Dedifferentiated amniotic fluid mesenchymal stem cell (primary cell): ENCODE data around the gene ATG12.
A peak's percentile ranks its signal among the peaks of the same experiment; 100 is the strongest.
"Not testable (repeated sequence)": the region's sequence is repeated elsewhere in the genome, so short reads cannot be mapped to it uniquely, and the experiment has no call there.

Experiments
- DNase-seq: peaks from one replicate; pipeline ENCODE4 v3.0.0-alpha.2; 2016; ENCODE audit errors: extremely low spot score

Gene ATG12

GRCh38 chr5:115842952-115843351, 1.6 kb upstream of the ATG12 start:
- DNase-seq = no peak

- peak; percentile 48 for DNase-seq
These were observed 947 bp upstream of the ATG12 start for GRCh38 chr5:115842089-115842935.

GRCh38 chr5:115840873-115841272, 492 bp downstream of the ATG12 start:
- no peak for DNase-seq

GRCh38 chr5:115838885-115839518, 2.4 kb downstream of the ATG12 start:
- DNase-seq = peak; percentile 56

- DNase-seq = no peak
These were observed 5.9 kb downstream of the ATG12 start for GRCh38 chr5:115835481-115835880.

- peak; percentile 40 for DNase-seq
These were observed 10.1 kb downstream of the ATG12 start for GRCh38 chr5:115831163-115831768.

- no peak for DNase-seq
These were observed 11.5 kb downstream of the ATG12 start for GRCh38 chr5:115829913-115830312.

- DNase-seq = no peak
These were observed 15.4 kb downstream of the ATG12 start for GRCh38 chr5:115825948-115826347.

GRCh38 chr5:115824983-115825382, 16.4 kb downstream of the ATG12 start:
- DNase-seq = not testable (repeated sequence)

- DNase-seq = no peak
These were observed 20.5 kb downstream of the ATG12 start for GRCh38 chr5:115820846-115821245.

GRCh38 chr5:115818821-115819220, 22.5 kb downstream of the ATG12 start:
- DNase-seq = no peak

- no peak for DNase-seq
These were observed 24.0 kb downstream of the ATG12 start for GRCh38 chr5:115817386-115817785.

- DNase-seq = peak; percentile 43
These were observed 24.9 kb downstream of the ATG12 start, which contains the start of gene CDO1 for GRCh38 chr5:115816226-115817081. CDO1 (minus strand) TSS chr5:115816659; CDS start chr5:115816397, 262 bp downstream.

- no peak for DNase-seq
These were observed 25.6 kb downstream of the ATG12 start for GRCh38 chr5:115815693-115816225.

- no peak for DNase-seq
These were observed 26.2 kb downstream of the ATG12 start for GRCh38 chr5:115815006-115815692.

GRCh38 chr5:115813719-115814118, 27.6 kb downstream of the ATG12 start:
- DNase-seq = no peak

- no peak for DNase-seq
These were observed 29.0 kb downstream of the ATG12 start for GRCh38 chr5:115812372-115812771.

GRCh38 chr5:115811406-115811805, 30.0 kb downstream of the ATG12 start:
- DNase-seq = no peak

- peak; percentile 87 for DNase-seq
These were observed 30.6 kb downstream of the ATG12 start for GRCh38 chr5:115810761-115811160.

- no peak for DNase-seq
These were observed 31.4 kb downstream of the ATG12 start for GRCh38 chr5:115809946-115810345.

GRCh38 chr5:115808066-115808465, 33.3 kb downstream of the ATG12 start:
- not testable (repeated sequence) for DNase-seq
